ENCODE data around the gene MBLAC1. TPM values are rescaled to one million over a fixed set of nuclear protein-coding genes. Genes with fewer than 3 reads are reported as not detected.

MBLAC1 gene
- total and polyA plus RNA-seq, 2 of the 4 experiments (the other 2 are of a cell fraction) = 0.72 to 1.4 TPM

DNA sequence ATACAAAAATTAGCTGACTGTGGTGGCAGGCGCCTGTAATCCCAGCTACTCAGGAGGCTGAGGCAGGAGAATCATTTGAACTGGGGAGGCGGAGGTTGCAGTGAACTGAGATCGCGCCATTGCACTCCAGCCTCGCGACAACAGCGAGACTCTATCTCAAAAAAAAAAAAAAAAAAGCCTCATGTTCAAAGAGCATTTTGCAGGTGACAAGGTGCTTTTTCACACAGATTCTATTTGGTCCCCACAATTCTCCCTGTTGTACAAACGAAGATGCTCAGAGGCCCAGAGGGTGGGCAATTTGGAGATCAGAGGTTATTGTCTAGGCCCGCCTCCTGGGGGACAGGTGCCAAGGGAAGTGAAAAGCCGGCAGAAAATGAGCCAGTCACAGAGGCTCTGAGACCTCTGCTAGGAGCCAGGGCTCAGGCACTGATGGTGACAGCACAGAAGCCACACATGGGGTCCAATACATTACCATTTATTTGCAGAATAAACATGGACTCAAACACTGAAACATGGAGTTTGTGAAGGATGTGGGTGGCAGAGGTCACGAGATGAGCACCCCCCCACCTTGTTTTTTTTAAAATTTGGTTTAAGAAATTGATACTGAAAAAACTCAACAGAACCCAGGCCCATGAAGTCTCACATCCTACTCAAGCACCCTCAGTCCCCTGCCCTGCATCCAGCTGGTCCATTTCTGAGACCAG is 42.5 kb downstream of the MBLAC1 start:
- no peak overlapping the region for H3K4me2 ChIP-seq (ENCODE audit: low read depth, low read length)
- CTCF ChIA-PET = no interaction called here
- peaks cover 3% of the 10 kb centered on the region; the same call in 1 of the 2 replicates for H3K9me1 ChIP-seq (ENCODE audit: insufficient read depth, low read length)
- no peak for TF ChIP-seq RFX5 (IDR thresholded peaks at IDR 0.05; ENCODE audit: low read depth, low read length)
- no peak for TF ChIP-seq CHD1 (IDR thresholded peaks at IDR 0.05; ENCODE audit: low read depth, low read length)
- no peak for TF ChIP-seq POLR2A (IDR thresholded peaks at IDR 0.05; ENCODE audit: low read depth, low read length)
- TF ChIP-seq, protein P1, sequence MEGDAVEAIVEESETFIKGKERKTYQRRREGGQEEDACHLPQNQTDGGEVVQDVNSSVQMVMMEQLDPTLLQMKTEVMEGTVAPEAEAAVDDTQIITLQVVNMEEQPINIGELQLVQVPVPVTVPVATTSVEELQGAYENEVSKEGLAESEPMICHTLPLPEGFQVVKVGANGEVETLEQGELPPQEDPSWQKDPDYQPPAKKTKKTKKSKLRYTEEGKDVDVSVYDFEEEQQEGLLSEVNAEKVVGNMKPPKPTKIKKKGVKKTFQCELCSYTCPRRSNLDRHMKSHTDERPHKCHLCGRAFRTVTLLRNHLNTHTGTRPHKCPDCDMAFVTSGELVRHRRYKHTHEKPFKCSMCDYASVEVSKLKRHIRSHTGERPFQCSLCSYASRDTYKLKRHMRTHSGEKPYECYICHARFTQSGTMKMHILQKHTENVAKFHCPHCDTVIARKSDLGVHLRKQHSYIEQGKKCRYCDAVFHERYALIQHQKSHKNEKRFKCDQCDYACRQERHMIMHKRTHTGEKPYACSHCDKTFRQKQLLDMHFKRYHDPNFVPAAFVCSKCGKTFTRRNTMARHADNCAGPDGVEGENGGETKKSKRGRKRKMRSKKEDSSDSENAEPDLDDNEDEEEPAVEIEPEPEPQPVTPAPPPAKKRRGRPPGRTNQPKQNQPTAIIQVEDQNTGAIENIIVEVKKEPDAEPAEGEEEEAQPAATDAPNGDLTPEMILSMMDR (conservative IDR thresholded peaks at IDR 0.05; ENCODE audit: low read depth, low read length) = no peak
- TF ChIP-seq BHLHE40 (IDR thresholded peaks at IDR 0.05; ENCODE audit: low read depth, low read length) = no peak
- TF ChIP-seq SMC3 (IDR thresholded peaks at IDR 0.05; ENCODE audit: low read depth, low read length) = no peak
- no peak for TF ChIP-seq MAFK (IDR thresholded peaks at IDR 0.05; ENCODE audit: low read depth, low read length)
- no peak for TF ChIP-seq FOS (IDR thresholded peaks at IDR 0.05; ENCODE audit: low read depth, low read length)
- TF ChIP-seq CEBPB (IDR thresholded peaks at IDR 0.05; ENCODE audit: low read depth, low read length) = no peak
- TF ChIP-seq, protein P2, sequence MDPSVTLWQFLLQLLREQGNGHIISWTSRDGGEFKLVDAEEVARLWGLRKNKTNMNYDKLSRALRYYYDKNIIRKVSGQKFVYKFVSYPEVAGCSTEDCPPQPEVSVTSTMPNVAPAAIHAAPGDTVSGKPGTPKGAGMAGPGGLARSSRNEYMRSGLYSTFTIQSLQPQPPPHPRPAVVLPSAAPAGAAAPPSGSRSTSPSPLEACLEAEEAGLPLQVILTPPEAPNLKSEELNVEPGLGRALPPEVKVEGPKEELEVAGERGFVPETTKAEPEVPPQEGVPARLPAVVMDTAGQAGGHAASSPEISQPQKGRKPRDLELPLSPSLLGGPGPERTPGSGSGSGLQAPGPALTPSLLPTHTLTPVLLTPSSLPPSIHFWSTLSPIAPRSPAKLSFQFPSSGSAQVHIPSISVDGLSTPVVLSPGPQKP (IDR thresholded peaks at IDR 0.05; ENCODE audit: borderline replicate concordance, low read depth, low read length) = no peak
- no peak for TF ChIP-seq NFE2L2 (IDR thresholded peaks at IDR 0.05; ENCODE audit: low read depth, low read length)
- TF ChIP-seq MAZ (IDR thresholded peaks at IDR 0.05; ENCODE audit: borderline replicate concordance, low read depth, low read length) = no peak
- TF ChIP-seq, protein P3, sequence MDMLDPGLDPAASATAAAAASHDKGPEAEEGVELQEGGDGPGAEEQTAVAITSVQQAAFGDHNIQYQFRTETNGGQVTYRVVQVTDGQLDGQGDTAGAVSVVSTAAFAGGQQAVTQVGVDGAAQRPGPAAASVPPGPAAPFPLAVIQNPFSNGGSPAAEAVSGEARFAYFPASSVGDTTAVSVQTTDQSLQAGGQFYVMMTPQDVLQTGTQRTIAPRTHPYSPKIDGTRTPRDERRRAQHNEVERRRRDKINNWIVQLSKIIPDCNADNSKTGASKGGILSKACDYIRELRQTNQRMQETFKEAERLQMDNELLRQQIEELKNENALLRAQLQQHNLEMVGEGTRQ (IDR thresholded peaks at IDR 0.05; ENCODE audit: low read depth, low read length) = no peak
- TF ChIP-seq RCOR1 (IDR thresholded peaks at IDR 0.05; ENCODE audit: insufficient replicate concordance, low read length) = no peak
- no peak for TF ChIP-seq RAD21 (IDR thresholded peaks at IDR 0.05; ENCODE audit: low read length)
- no peak for TF ChIP-seq MXI1 (IDR thresholded peaks at IDR 0.05; ENCODE audit: borderline replicate concordance, low read depth, low read length)
- H4K8ac ChIP-seq (ENCODE audit: low read depth in 2 of 2, low read length in 2 of 2) = peak overlapping the region in 1 of 2 experiments; percentile 82; a peak in 2 of 4 replicates
- no peak overlapping the region for H3K18ac ChIP-seq (ENCODE audit: low read depth, low read length)
- no peaks in the 10 kb centered on the region for H3K27me3 ChIP-seq (ENCODE audit: control insufficient read depth, insufficient read depth, low read length)
- H3K4me3 ChIP-seq (ENCODE audit: insufficient read depth, low read depth, low read length) = no peak overlapping the region
- no CpG with 5 or more reads among the region's 11 CpGs for WGBS, 2 experiments (ENCODE audit: extremely low coverage in 2 of 2, insufficient read length in 1 of 2)
- H3K14ac ChIP-seq (replicated peaks; ENCODE audit: low read depth, low read length) = no peak overlapping the region
- H3K4me1 ChIP-seq (ENCODE audit: control insufficient read depth, insufficient read depth, low read length) = peaks cover 6% of the 10 kb centered on the region
- peaks cover 0 to 8% of the 10 kb centered on the region in 2 experiments; a peak in 1 of 4 replicates for H3K79me1 ChIP-seq (ENCODE audit: low read depth in 1 of 2, low read length in 2 of 2)
- H2AFZ ChIP-seq (replicated peaks; ENCODE audit: low read length, poor library complexity) = no peak overlapping the region
- H3K27ac ChIP-seq (ENCODE audit: insufficient read depth, low read length) = no peak overlapping the region
- H2AK9ac ChIP-seq (replicated peaks; ENCODE audit: low read depth, low read length, poor library complexity) = peak overlapping the region; percentile 65
- H3K36me3 ChIP-seq (ENCODE audit: control insufficient read depth, insufficient read depth, low read length) = peaks cover 7% of the 10 kb centered on the region; the same call in 1 of the 2 replicates
- H2AK5ac ChIP-seq (ENCODE audit: low read depth, low read length) = no peak overlapping the region
- no peak for ATAC-seq (ENCODE audit: low read depth)
- POLR2A ChIA-PET (ENCODE audit: unreplicated experiment) = no interaction called here
- H3K9me3 ChIP-seq (ENCODE audit: control insufficient read depth, insufficient read depth, low read length) = no peaks in the 10 kb centered on the region
- H4K5ac ChIP-seq (ENCODE audit: low read depth, low read length) = no peak overlapping the region
- in situ Hi-C loops (cut with MboI; ENCODE audit: low sequenced_read_pairs) (no loop called here), intact Hi-C loops (cut with micrococcal nuclease) (no loop called here), dilution Hi-C loops (cut with HindIII; ENCODE audit: low sequenced_read_pairs, unreplicated experiment) (no loop called here)
- H2BK20ac ChIP-seq (ENCODE audit: low read depth, low read length) = no peak overlapping the region
- no peak overlapping the region for H3K23ac ChIP-seq (ENCODE audit: low read depth, low read length)
- H3K4ac ChIP-seq (ENCODE audit: low read depth, low read length) = no peak overlapping the region
- no peak overlapping the region for H3K9ac ChIP-seq (ENCODE audit: low read depth, low read length)
- no peak overlapping the region for H2BK5ac ChIP-seq (ENCODE audit: low read depth, low read length, poor library complexity, severe bottlenecking)
- BruUV-seq (replicated peaks) = no TSS peak
- DNase-seq = no peak
- H2BK15ac ChIP-seq (ENCODE audit: low read depth, low read length) = no peak overlapping the region
- no peaks in the 10 kb centered on the region for H4K20me1 ChIP-seq (ENCODE audit: insufficient read depth, low read length)
- no peak overlapping the region for H4K91ac ChIP-seq (ENCODE audit: insufficient read depth, low read depth, low read length)
- H2BK120ac ChIP-seq (ENCODE audit: low read depth, low read length) = no peak overlapping the region
- no peak overlapping the region for H3K56ac ChIP-seq (ENCODE audit: extremely low read depth, insufficient read depth, low read length)
